Prostate gland (tissue), 2 donors: ENCODE data around the gene PSMB2.

Experiments used
- POLR2A ChIP-seq: fragments of 450-650 bp; IDR thresholded peaks from one replicate; pipeline ENCODE4 v1.6.1; 2016; ENCODE audit warnings: antibody characterized with exemption, mild to moderate bottlenecking
- POLR2AphosphoS5 ChIP-seq: sonication (generic); formaldehyde crosslinking; IDR thresholded peaks from one replicate; pipeline ENCODE4 v1.6.1; 2017; ENCODE audit warnings: antibody characterized with exemption
- TF ChIP-seq, protein P1 (sequence below), 4 experiments: fragments of 200-600 bp in 2 of 4; fragments of 450-650 bp in 2 of 4; sonication (generic) in 2 of 4; IDR thresholded peaks; 1 replicate in 3 of 4; 2 replicates in 1 of 4; pipeline ENCODE4 v1.5.1; 2016 to 2019; ENCODE audit warnings: antibody characterized with exemption in 4 of 4, mild to moderate bottlenecking in 2 of 4, moderate library complexity in 2 of 4

DNA sequence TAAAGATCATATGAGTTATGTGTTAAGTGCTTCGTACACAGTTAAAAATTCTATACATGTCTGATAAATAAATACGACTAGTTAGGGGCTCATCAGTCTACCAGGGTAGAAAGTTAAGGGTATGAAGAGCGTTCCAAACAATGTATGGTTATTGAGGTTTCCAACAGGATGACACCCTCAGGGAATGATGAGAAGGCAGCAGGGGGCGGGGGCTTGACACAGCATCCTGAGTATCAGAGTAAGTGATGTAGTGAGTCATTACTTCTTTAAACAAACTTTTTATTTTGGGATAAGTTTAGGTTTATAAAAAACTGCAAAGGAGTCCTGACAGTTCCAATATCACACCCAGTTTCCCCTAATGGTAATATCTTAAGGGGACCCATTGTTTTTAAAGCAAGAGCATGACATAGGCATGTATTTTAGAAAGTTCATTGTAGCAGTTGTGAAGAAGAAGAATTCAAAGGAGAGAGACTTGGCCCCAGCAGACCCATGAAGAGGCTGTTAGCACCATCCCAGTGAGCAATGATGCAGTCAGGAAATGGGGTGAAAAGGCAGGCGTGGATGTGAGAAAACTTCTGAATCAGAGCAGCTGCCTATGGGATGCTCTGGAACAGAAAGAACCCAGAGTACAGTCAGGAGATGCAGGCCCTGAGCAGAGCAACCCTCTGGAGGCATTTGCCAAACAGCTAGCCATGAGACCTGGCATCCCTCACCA, 15.0 kb upstream of the PSMB2 start:
- TF ChIP-seq, protein P1, sequence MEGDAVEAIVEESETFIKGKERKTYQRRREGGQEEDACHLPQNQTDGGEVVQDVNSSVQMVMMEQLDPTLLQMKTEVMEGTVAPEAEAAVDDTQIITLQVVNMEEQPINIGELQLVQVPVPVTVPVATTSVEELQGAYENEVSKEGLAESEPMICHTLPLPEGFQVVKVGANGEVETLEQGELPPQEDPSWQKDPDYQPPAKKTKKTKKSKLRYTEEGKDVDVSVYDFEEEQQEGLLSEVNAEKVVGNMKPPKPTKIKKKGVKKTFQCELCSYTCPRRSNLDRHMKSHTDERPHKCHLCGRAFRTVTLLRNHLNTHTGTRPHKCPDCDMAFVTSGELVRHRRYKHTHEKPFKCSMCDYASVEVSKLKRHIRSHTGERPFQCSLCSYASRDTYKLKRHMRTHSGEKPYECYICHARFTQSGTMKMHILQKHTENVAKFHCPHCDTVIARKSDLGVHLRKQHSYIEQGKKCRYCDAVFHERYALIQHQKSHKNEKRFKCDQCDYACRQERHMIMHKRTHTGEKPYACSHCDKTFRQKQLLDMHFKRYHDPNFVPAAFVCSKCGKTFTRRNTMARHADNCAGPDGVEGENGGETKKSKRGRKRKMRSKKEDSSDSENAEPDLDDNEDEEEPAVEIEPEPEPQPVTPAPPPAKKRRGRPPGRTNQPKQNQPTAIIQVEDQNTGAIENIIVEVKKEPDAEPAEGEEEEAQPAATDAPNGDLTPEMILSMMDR (IDR thresholded peaks at IDR 0.05) = no peak
- no peak for TF ChIP-seq POLR2A
- TF ChIP-seq POLR2AphosphoS5 = no peak
